Activated CD4-positive, alpha-beta T cell treated with anti-CD3 and anti-CD28 coated beads, Interleukin-2, Interleukin-4, amounts not matched to agents 100 ng/mL and 50 ng/mL, durations not matched to agents 16 hours and 8 hours (primary cell): ENCODE measurements around the gene IFIT3.

Experiments
- DNase-seq: peaks from one replicate; pipeline ENCODE4 v3.0.0-alpha.2; 2020; ENCODE audit warnings: low spot score

Gene IFIT3

DNA sequence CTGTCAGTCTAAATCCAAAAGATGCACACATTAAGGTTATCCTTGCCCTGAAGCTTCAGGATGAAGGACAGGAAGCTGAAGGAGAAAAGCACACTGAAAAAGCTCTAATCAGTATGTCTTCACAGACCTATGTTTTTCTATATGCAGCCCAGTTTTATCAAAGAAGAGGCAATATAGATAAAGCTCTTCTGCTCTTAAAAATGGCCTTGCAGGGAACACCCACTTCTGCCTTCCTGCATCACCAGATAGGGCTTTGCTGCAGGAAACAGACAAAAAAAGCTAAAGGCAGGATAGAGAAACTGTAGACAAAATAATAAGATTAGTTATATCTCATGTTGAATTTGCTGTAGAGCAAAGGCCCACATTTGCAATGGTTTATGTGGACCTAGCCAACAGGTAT lies 35.1 kb downstream of the IFIT3 start:
- DNase-seq: no peak

DNA sequence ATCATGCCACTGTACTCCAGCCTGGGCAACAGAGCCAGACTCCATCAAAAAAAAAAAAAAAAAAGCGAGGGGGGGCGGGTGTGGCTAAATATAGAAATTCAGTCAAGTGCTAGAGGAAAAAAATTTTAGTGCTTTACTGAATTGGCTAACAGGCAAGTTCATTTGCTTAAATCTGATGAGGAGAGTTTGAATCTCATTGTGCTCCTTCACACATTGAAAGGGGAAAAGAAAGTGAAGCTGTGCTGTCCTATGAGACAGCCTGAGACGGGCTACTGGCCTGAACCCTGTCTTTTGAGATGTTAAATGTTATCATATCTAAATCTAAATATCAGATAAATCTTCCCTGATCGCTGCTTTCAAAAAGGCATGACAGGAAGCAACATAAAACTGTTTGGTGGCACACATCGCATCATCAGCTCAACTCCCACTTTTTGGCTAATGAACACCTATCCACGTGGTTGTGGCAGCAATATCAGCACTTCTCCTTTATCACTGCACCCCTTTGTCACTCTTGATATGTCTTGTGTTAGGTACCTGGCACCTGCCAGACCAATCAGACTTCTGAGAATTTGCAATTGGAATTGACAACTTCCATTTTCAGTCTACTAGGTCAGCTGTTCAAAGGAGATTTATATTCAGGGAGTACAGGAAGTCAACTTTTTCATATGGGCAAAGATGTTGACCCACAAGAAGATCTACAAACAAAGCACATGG lies 36.1 kb downstream of the IFIT3 start:
- no peak for DNase-seq

DNA sequence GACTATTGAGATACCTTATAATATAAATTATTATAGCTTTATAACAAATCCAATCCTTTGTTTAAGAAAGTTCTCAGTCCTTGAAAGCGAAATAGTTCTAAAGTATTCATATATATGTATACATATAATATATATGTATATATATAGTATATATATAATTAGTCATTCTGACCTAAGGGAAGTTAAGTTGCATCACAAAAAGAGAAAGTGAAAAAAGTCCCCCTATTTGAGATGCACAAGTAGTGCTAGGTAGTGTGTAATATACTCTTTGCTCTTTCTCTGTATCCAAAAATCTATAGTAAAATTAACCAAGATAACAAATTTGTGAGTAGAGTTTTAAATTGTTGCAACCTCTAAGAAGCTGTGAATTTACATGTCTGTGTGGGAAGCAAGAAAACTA lies 36.7 kb downstream of the IFIT3 start:
- DNase-seq: no peak

DNA sequence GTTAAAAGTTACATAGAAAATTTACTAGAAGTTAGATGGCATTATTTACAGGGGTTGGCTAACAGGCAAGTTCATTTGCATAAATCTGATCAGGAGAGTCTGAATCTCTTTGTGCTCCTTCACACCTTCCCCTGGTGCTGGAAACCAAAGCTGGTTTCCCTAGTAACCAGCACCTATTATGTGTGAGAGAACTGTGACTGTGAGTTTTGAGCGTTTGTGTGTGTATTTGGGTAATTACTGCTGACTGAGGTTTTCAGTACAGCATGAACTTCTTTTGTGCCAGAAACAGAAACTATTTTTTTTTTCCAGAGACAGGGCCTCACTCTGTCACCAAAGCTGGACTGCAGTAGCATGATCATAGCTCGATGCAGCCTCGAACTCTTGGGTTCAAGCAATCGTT lies 39.7 kb downstream of the IFIT3 start:
- DNase-seq: peak; percentile 17

DNA sequence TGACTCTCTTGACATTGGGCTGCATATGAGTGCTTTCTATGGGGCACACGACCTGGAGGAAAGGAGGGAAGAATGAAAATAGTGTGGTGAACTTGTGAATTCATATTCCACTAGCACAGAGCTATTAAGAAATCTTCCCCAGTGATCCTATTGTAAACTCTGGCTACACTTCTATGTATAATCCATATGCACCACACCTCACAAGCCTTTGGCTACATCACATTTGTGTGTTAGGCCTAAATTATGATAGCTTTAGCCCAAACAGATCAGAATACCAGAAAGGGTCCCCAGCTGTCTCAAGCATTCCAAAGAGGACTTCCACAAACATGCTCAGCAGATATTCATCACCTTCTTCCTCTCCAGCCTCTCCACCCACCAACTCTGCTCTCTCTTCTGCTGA lies 40.3 kb downstream of the IFIT3 start:
- no peak for DNase-seq

DNA sequence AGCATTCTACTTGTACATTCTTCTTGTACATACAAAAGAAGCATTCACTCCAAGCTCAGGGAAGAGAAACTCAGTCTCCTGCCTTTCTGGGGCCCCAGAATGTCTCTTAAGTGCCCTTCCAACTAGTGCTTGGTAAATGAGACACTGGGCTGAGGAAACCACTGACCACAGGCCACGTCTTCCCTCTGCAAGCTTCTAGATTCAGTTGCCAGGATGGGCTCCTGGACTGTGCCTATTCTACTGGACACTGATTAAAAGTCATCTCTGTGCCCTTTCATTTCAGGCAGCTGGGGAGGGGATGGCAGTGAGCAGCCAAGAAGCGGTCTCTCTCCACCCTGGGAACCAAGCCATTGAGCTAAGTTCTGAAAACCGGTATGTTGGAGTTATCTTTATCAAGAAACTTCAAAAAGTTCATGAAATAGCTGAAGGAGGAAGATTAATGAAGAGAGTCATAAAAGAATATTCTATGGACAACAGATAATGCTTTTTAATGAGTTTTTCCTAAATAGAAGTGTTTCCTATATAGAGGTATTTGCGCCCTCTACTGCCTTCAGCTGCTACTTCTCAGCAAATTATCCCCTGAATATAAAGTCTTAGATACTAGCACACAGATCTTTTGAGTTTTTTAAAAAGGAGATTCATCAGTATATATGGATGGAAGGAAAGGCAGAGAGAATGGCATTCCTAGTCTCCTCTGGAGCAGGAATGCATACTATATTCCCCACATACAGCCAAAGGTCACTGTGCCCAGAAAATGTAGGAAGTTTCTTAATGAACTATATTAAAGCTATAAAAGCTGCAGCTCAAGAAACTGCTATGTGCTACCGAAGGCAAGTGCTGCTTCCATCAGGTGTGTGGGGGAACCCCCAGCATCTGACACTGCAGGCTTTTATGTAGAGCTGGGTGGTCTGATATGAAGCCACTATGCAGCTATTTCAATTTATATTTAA lies 41.6 kb downstream of the IFIT3 start:
- no peak for DNase-seq

DNA sequence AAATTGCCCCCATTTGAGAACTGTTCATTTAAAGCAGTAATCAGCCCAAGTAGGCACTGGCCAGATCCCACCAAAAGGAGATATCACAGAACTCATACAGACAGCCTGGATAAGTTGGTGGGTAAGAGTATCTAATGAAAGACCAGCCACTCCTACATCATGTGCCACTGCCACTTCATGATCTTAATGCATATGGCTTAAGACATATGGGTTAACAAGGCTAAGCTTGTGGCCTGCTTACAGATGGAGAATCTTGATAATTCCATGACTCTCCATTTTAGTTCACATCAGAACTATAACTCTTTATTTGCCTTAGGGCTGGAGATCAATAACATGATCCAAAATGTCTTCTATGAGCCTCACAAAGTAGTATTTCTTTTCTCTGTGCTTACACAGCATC lies 43.3 kb downstream of the IFIT3 start:
- no peak for DNase-seq

DNA sequence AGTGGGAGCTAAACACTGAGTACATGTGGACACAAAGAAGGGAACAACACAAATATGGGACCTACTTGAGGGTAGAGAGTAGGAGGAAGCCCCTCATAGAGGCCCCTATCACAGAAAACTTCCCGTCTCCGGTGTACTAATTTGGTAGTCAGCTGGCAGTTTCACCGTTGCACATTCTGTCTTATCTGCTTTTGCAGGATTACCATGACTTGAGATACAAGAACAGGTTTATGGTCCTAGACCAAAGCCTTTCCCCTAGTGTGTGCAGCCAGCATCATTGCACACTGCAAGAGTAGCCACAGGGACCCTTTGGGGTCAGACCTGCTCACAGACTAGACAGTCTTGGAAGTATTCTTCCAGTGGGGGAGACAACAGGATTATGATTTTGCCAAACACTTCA lies 44.2 kb downstream of the IFIT3 start:
- DNase-seq: no peak

DNA sequence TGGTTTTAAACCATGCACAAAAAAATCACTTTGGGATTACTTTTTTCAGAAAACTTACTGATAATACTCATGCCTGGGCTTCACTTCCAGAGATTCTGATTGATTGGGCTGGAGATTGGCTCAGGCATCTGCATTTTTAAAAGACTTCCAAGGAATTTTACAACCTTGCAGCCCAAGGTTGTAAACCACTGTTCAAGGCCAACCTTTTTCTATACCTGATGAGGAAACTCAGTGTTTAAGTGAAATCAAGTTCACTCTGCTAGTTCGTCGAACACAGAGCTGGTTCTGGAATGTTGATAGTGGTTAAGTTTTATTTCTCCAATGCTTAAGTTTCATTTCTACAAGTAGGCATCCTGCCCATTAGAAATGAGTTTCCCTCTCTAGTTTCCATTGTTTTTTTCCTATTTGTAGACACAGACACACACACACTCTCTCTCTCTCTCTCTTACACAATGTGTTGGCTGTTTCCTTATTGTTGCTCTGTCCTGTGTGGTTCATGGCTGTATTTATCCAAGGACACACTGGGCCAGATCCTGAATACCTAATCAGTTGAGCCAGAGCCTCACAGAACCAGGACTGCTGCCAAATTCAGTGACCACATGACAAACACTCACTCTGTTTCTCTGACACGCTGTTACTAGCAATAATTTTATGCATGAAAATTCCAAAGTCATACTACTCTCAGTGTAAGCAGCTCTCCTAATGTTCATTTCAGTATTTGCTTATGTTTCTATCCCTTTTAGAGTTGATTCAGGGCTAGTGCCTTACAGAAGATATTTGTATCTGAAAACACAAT lies 46.3 kb downstream of the IFIT3 start:
- no peak for DNase-seq

DNA sequence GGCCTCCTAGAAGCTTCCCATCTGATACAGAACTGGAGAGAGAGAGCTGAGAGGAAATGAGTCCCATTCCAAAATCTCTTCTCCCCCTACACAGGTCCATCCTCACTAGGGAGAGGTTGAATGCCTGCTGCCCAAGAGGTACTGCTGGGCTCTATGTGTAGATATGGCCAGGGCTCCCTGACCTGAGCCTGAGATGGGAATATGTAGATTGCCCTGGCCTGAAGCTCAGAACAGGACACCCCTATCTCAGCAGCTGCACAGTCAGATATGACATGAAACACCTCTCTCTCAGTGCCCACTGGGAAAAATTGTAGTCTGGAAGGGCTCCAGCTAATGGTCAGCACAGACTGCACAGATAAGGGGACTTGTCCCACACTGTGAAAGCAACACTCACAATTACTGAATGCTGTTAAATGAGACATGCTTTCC lies 46.9 kb downstream of the IFIT3 start:
- DNase-seq: no peak

DNA sequence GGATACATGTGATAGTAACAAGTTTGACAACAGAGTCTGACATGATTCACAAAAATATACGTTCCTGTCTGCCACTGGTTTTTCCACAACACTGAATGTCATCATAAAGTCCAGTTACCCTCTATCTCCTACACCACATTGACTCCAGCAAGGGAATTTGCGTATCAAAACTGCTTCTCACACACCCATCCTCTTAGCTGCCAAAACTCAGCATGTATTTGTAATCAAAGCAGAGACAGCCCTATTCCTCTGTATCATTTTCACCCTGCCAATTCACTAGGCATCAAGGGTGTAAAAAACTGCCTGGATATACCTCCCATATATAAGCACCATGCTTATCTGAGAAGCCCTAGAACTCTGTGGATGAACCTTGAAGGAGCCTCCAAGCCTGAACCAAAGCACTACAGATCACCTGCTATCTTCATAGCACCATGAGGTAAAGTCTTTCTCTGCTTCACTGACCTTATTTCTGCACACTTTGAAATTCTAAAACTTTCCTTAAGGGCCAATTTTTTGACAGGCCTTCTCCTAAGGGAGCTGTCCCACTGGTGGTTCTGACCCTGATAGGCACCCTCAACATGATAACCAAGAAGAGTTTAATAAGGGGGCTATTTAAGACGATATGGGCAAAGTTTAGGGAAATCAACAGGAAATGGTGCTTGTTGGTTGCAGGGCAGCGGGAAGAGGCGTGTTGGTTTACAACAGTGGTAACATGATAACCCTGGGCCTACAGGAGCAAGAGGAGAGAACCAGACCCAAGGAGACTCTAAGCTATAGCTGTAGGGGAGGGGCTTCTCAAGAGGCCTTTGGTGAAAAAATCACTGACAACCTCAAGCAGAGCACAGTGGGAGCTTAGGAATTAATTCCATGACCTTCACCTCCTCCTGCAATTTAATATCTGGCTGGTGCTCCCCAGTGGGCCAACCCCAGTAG lies 50.2 kb downstream of the IFIT3 start, which contains the start of gene IFIT1B:
TSS of gene IFIT1B (plus strand) at position 352 of the 933 bp plus-strand sequence. CDS start at position 432, 80 bp downstream.
- DNase-seq: no peak

DNA sequence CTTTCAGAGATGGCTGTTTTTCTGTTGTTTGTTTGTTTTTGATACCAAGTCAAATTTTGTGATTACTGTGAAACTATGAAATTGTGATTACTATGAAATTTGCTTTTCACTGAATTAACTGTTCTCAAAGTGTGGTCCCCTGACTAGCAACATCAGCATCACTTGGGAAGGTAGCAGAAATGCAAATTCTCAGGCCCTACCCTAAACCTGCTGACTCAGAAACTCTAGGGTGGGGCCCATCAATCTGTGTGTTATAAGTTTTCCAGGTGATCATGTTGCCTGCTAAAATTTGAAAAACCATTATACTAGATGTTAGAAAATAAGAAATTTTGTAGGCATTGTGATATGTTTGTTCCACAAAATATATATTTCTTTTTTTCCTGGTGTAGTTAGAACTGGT lies 51.3 kb downstream of the IFIT3 start:
- DNase-seq: no peak

DNA sequence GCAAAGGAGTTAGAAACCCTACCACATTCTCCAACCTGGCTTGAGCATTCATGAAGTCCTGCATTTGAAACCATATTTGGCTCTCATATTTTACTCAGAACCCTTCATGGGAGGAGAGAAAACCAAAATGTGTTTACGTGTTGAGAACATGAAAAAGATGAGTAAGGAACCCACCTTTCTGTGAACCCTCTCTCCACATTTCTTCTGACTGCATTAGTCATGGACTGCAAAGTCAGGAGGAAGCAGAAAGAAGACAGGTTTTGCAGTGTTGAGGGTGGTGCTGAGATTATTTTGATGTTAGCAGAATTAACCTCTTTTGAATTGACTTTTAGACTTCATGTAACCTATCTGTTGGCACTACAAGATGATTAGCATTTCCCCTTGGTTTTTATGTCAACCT lies 55.0 kb downstream of the IFIT3 start:
- DNase-seq: no peak

DNA sequence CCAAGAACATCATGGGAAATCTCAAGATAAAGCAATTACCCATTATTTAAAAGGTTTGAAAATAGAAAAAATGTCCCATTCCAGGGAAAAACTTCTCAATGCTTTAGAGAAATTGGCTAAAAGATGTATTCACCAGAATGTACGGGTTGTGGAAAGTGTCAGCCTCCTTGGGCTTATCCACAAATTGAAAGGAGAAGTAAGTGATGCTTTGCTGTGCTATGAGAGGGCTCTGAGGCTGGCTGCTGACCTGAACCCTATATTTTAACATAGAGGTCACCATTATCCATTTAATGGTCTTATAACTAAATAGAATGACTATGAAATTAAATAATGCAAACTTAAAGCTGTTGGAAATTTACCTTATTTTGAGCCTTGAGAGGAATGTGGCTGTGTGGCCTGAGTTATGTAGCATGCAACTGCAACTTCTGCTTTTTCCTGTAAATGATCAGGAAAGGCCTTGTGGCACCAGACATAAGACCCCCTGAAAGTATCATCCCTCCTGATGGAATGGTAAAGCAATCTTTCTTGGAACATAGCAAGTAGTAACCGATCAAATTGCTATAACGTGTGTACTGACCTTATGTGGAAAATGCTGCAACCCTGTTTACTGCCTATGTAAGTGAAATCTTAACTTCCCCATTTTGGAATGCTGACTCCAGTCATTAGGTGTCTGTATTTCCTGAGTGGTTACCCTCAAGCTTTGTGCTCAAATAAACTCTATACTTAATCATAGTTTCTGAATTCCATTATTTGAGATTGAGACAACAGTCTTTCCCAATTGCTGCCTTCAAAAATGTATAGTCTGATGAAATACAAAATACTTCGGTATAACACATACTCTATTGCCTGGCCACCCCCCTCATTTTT lies 56.9 kb downstream of the IFIT3 start:
- no peak for DNase-seq

DNA sequence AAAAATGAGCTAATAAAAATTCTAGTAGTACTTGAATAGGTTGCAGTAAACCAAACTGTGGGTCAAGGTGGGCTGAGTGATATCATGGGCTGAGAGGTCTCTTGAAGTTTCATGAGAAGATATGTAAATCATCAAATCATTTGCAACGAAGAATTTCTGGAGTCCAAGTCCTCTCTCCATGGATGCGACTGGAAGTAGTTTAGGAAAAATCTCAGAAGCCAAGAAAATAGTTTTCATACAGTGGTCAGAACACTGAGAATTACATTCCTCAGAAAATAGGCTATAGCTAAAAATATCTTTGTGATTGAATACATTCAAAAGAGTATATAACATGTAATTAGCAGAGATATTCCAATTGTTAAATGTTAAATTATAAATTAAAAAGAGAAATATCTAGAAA lies 61.0 kb downstream of the IFIT3 start:
- DNase-seq: no peak

DNA sequence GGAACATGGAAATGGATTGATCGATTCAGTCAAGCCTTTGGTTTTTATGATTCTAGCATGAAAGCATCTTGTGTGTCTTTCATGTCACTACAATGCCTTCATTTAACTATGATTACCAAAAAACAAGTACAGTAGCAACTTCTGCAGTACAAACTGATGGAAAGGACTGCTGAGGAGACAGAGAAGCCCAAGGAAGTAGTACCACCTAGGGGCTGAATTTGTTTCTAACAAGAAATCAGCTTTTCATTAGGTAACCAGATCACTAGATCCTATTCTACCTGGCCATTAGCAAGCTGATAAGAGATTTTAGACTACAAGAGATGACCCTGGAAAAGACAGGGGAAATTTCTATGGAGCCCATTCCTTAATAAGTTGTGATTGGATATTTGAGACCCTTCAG lies 61.5 kb downstream of the IFIT3 start:
- DNase-seq: no peak
